K562 treated with DMSO at 1 percent for 4 hours (cell line): ENCODE results near the gene GLYATL2. TPM values are rescaled to one million over a fixed set of nuclear protein-coding genes. Genes with fewer than 3 reads are reported as not detected.

Experiments
- total RNA-seq: library from RNA; unstranded; fragments of 300-600 nt; gene quantifications from 2 replicates; pipeline ENCODE4 v1.2.3, GENCODE V29; 2022; ENCODE audit not compliant: insufficient read depth

The GLYATL2 gene, protein sequence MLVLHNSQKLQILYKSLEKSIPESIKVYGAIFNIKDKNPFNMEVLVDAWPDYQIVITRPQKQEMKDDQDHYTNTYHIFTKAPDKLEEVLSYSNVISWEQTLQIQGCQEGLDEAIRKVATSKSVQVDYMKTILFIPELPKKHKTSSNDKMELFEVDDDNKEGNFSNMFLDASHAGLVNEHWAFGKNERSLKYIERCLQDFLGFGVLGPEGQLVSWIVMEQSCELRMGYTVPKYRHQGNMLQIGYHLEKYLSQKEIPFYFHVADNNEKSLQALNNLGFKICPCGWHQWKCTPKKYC
- total RNA-seq: not detected in 2 replicates

DNA sequence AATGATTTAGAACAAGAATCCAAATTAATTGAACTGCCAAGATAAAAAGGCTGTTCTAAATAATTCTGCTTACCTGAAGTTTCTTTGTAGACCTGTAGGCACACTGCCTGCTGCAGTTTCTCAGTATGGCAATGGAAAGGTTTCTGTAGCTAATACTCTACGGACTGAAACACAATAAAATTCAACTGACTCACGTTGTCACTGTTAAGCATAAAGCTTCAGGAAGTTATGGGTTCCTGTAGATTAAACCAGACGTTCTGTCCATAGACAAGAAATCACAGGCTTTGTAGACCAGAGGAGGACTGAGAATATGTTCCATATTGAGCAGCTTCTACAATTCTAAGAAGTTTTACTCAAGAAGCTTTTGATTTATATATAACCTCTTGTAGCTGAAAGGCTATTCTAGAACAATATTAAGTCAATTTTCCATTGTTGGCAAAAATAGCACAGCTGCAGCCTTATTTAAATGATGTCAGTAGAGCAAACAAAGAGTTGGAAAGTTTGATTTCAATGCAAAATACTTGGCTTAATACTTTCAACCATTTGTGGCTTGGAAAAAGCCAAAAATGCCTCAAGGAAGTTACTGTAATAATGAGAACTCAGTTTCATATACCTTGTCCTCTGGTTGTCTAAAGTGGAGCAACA is at the start of gene GLYATL2:
GLYATL2 (minus strand) TSS at position 344 of the 645 bp plus-strand sequence. CDS start 5,092 bp downstream, outside the sequence.

Other genes with a start within 250 kb of the GLYATL2 start
- 2.6 and 3.7 TPM in 2 replicates for gene CNTF, start 222.0 kb downstream of the GLYATL2 start, total RNA-seq
- not detected in 2 replicates for gene GLYAT, start 112.8 kb downstream of the GLYATL2 start, total RNA-seq
- not detected in 2 replicates for gene GLYATL1, start 94.8 kb upstream of the GLYATL2 start, total RNA-seq
- not detected in 2 replicates for gene GLYATL1B, start 241.6 kb upstream of the GLYATL2 start, total RNA-seq